HCT116 (cell line): ENCODE results near the gene MGP. TPM values are rescaled to one million over a fixed set of nuclear protein-coding genes. Genes with fewer than 3 reads are reported as not detected.

Experiments
- ATAC-seq: fragments of 200-7000 bp; cut with Tn5 transposase; 2 replicates; pipeline ENCODE4 v1.9.1; 2020; ENCODE audit warnings: mild to moderate bottlenecking, moderate library complexity
- BruUV-seq: library from RNA; stranded (reverse); fragments of 400-500 nt; replicated peaks from 2 replicates; lab custom pipeline; 2021; lab: Mats Ljungman, UMichigan
- CTCF ChIA-PET: fragments of 300-600 bp; sonication (Branson Sonifier 250); formaldehyde crosslinking; loops from one replicate; lab custom pipeline; 2021; ENCODE audit warnings: antibody characterized with exemption; lab: Charles Lee
- POLR2A ChIA-PET: fragments of 300-600, 350-600 bp; sonication (Branson Sonifier 250); formaldehyde crosslinking; loops from one replicate; lab custom pipeline; 2021; ENCODE audit warnings: antibody characterized with exemption; lab: Charles Lee
- RAD21 ChIA-PET, 2 experiments: fragments of 300-600 bp; sonication (Branson Sonifier 250); formaldehyde crosslinking; loops; one replicate each; lab custom pipeline; 2023; ENCODE audit warnings: low total read pairs in 2 of 2; ENCODE audit not compliant: uncharacterized antibody in 2 of 2, unreplicated experiment in 2 of 2, low non-redundant PET in 1 of 2; lab: Charles Lee
- DNase-seq: peaks from one replicate; pipeline ENCODE4 v3.0.0-alpha.2; 2010; ENCODE audit warnings: low read depth, low spot score
- H2AFZ ChIP-seq: fragments of 200-600 bp; shearing (Covaris generic), sonication (generic); 2 replicates; pipeline ENCODE4 v1.6.1; 2017; ENCODE audit warnings: low read depth, mixed run types, mixed read lengths, antibody characterized with exemption, low read length; ENCODE audit not compliant: poor library complexity, severe bottlenecking
- H3K27ac ChIP-seq: 2 replicates; pipeline ENCODE4 v1.5.1; 2012; ENCODE audit warnings: low read depth, low read length
- H3K27me3 ChIP-seq: fragments of 200-600 bp; sonication (generic); 2 replicates; pipeline ENCODE4 v1.6.1; 2016; ENCODE audit warnings: mixed run types, low read length, mixed read lengths; ENCODE audit not compliant: insufficient read depth
- H3K36me3 ChIP-seq, 2 experiments: fragments of 200-500 bp in 1 of 2; fragments of 200-600 bp in 1 of 2; sonication (Bioruptor generic) in 1 of 2; sonication (generic) in 1 of 2; 2 replicates each; pipeline versions ENCODE4 v1.5.1 to v1.6.1; 2014 to 2016; ENCODE audit warnings: low read length in 2 of 2, inconsistent platforms in 1 of 2, mixed read lengths in 1 of 2, mixed run types in 1 of 2; ENCODE audit not compliant: insufficient read depth in 2 of 2, control insufficient read depth in 1 of 2
- H3K4me1 ChIP-seq, 2 experiments: fragments of 200-600 bp in 1 of 2; sonication (generic) in 1 of 2; 2 replicates each; pipeline versions ENCODE4 v1.5.1 to v1.6.1; 2012 to 2017; ENCODE audit warnings: low read length in 2 of 2, inconsistent platforms in 1 of 2, mild to moderate bottlenecking in 1 of 2, mixed read lengths in 1 of 2, mixed run types in 1 of 2, moderate library complexity in 1 of 2; ENCODE audit not compliant: insufficient read depth in 2 of 2, control insufficient read depth in 1 of 2
- H3K4me2 ChIP-seq: fragments of 200-600 bp; sonication (generic); 2 replicates; pipeline ENCODE4 v1.6.1; 2017; ENCODE audit warnings: mixed run types, low read length, mixed read lengths
- H3K4me3 ChIP-seq, 2 experiments: fragments of 200-600 bp in 1 of 2; sonication (generic) in 1 of 2; replicated peaks in 1 of 2; 2 replicates each; pipeline ENCODE4 v1.5.1; 2011 to 2016; ENCODE audit warnings: low read length in 2 of 2, control low read depth in 1 of 2, low read depth in 1 of 2, mild to moderate bottlenecking in 1 of 2, mixed read lengths in 1 of 2, mixed run types in 1 of 2
- H3K79me2 ChIP-seq: fragments of 200-600 bp; sonication (generic); 2 replicates; pipeline ENCODE4 v1.6.1; 2017; ENCODE audit warnings: mild to moderate bottlenecking, mixed run types, low read length, moderate library complexity, mixed read lengths; ENCODE audit not compliant: insufficient read depth
- H3K9ac ChIP-seq: fragments of 200-600 bp; sonication (generic); 2 replicates; pipeline ENCODE4 v1.6.1; 2016; ENCODE audit warnings: low read length, mixed read lengths
- H3K9me2 ChIP-seq: fragments of 200-600 bp; sonication (generic), shearing (Covaris generic); 2 replicates; pipeline ENCODE4 v1.6.1; 2017; ENCODE audit warnings: mixed run types, mild to moderate bottlenecking, moderate library complexity; ENCODE audit not compliant: insufficient read depth
- H3K9me3 ChIP-seq, 2 experiments: fragments of 200-500 bp in 1 of 2; fragments of 200-600 bp in 1 of 2; sonication (Bioruptor generic) in 1 of 2; sonication (generic) in 1 of 2; 2 replicates each; pipeline ENCODE4 v1.6.1; 2014 to 2017; ENCODE audit warnings: low read length in 2 of 2, mixed read lengths in 2 of 2, inconsistent platforms in 1 of 2, low read depth in 1 of 2, mild to moderate bottlenecking in 1 of 2, mixed run types in 1 of 2, moderate library complexity in 1 of 2; ENCODE audit not compliant: control insufficient read depth in 1 of 2, insufficient read depth in 1 of 2
- H4K20me1 ChIP-seq: fragments of 200-600 bp; sonication (generic), shearing (Covaris generic); 2 replicates; pipeline ENCODE4 v1.6.1; 2017; ENCODE audit warnings: mixed run types, mild to moderate bottlenecking, moderate library complexity; ENCODE audit not compliant: insufficient read depth
- ATF3 ChIP-seq: IDR thresholded peaks from 2 replicates; pipeline ENCODE4 v1.6.1; 2012
- CBX3 ChIP-seq: IDR thresholded peaks from 2 replicates; pipeline ENCODE4 v1.6.1; 2012; ENCODE audit warnings: low read depth
- CEBPB ChIP-seq: IDR thresholded peaks from 2 replicates; pipeline ENCODE4 v1.6.1; 2012; ENCODE audit warnings: low read depth
- EGR1 ChIP-seq: IDR thresholded peaks from 2 replicates; pipeline ENCODE4 v1.6.1; 2012; ENCODE audit warnings: low read depth
- ELF1 ChIP-seq: IDR thresholded peaks from 2 replicates; pipeline ENCODE4 v1.6.1; 2012; ENCODE audit warnings: low read depth, borderline replicate concordance
- EZH2 ChIP-seq: fragments of 200-600 bp; sonication (generic); IDR thresholded peaks from 2 replicates; pipeline ENCODE4 v1.6.1; 2017; ENCODE audit warnings: antibody characterized with exemption, mixed run types
- FOSL1 ChIP-seq: IDR thresholded peaks from 2 replicates; pipeline ENCODE4 v1.6.1; 2012; ENCODE audit warnings: low read depth
- JUND ChIP-seq: IDR thresholded peaks from 2 replicates; pipeline ENCODE4 v1.6.1; 2012
- MAX ChIP-seq: IDR thresholded peaks from 2 replicates; pipeline ENCODE4 v1.6.1; 2012
- POLR2A ChIP-seq: IDR thresholded peaks from 2 replicates; pipeline ENCODE4 v1.7.0; 2011; ENCODE audit warnings: borderline replicate concordance; ENCODE audit not compliant: insufficient read depth, insufficient read length; ENCODE audit errors: extremely low read depth
- POLR2AphosphoS5 ChIP-seq: IDR thresholded peaks from 2 replicates; pipeline ENCODE4 v1.6.1; 2011; ENCODE audit warnings: mild to moderate bottlenecking, low read depth, low read length, moderate library complexity
- RAD21 ChIP-seq: IDR thresholded peaks from 2 replicates; pipeline ENCODE4 v1.6.1; 2012; ENCODE audit warnings: low read depth, mild to moderate bottlenecking
- SIN3A ChIP-seq: IDR thresholded peaks from 2 replicates; pipeline ENCODE4 v1.6.1; 2012; ENCODE audit warnings: low read depth
- SP1 ChIP-seq: IDR thresholded peaks from 2 replicates; pipeline ENCODE4 v1.6.1; 2012; ENCODE audit warnings: low read depth
- SRF ChIP-seq: IDR thresholded peaks from 2 replicates; pipeline ENCODE4 v1.6.1; 2012; ENCODE audit warnings: low read depth
- TCF7L2 ChIP-seq: IDR thresholded peaks from 2 replicates; pipeline ENCODE4 v1.7.0; 2011; ENCODE audit warnings: borderline replicate concordance, inconsistent platforms; ENCODE audit not compliant: insufficient read depth, insufficient read length; ENCODE audit errors: extremely low read depth
- YY1 ChIP-seq: IDR thresholded peaks from 2 replicates; pipeline ENCODE4 v1.6.1; 2011; ENCODE audit warnings: low read length, low read depth, moderate library complexity, mild to moderate bottlenecking; ENCODE audit not compliant: insufficient replicate concordance; ENCODE audit errors: extremely low read depth
- ZBTB33 ChIP-seq: IDR thresholded peaks from 2 replicates; pipeline ENCODE4 v1.6.1; 2011; ENCODE audit warnings: mild to moderate bottlenecking, low read length, moderate library complexity; ENCODE audit not compliant: insufficient replicate concordance; ENCODE audit errors: extremely low read depth
- ZFX ChIP-seq: fragments of 450-650 bp; IDR thresholded peaks from 2 replicates; pipeline ENCODE4 v1.6.1; 2017
- intact Hi-C: fragments of 100-400 bp; cut with micrococcal nuclease; formaldehyde crosslinking; loops from 2 replicates; pipeline ENCODE4 v1.10.0; 2022
- total RNA-seq: library from RNA; stranded (reverse); gene quantifications from one replicate; pipeline ENCODE4 v1.2.1, GENCODE V29; 2021; ENCODE audit not compliant: unreplicated experiment

MGP gene
- total RNA-seq, 1 experiment from 2014 or later: 1.3 TPM

GRCh38 chr12:14919455-14919854 is 33.8 kb upstream of the MGP start:
- H3K79me2 ChIP-seq: no peaks in the 10 kb centered on the region
- no peaks in the 10 kb centered on the region for H3K27me3 ChIP-seq
- no peaks in the 10 kb centered on the region for H4K20me1 ChIP-seq
- H3K4me2 ChIP-seq: no peak overlapping the region
- H3K9me2 ChIP-seq: no peaks in the 10 kb centered on the region
- H2AFZ ChIP-seq: no peak overlapping the region
- H3K9ac ChIP-seq: no peak overlapping the region
- DNase-seq (no peak), ATAC-seq (no peak)
- H3K36me3 ChIP-seq: no peaks in the 10 kb centered on the region
- intact Hi-C loops: no loop called here
- CTCF ChIA-PET: no interaction called here
- no TSS peak for BruUV-seq
- POLR2A ChIA-PET: no interaction called here
- H3K9me3 ChIP-seq: no peaks in the 10 kb centered on the region
- RAD21 ChIA-PET: no interaction called here
- H3K4me3 ChIP-seq: no peak overlapping the region
- no peak overlapping the region for H3K27ac ChIP-seq
- no peak for TF ChIP-seq SRF
- TF ChIP-seq SIN3A: no peak
- no peak for TF ChIP-seq SP1
- no peak for TF ChIP-seq FOSL1
- TF ChIP-seq YY1: no peak
- TF ChIP-seq MAX: no peak
- no peaks in the 10 kb centered on the region for H3K4me1 ChIP-seq

GRCh38 chr12:14915736-14916135 is 30.1 kb upstream of the MGP start:
- POLR2A ChIA-PET: interaction anchor here (0.6 kb wide), 1 partner anchor 147 kb away, joined by 3 read pairs; no protein-coding TSS in a partner anchor
- intact Hi-C loops: no loop called here

More at GRCh38 chr12:14915736-14916135, 30.1 kb upstream of the MGP start:
- Histone ChIP-seq H3K79me2 (no peaks in the 10 kb centered on the region), H3K4me2 (no peak overlapping the region), H3K27ac (no peak overlapping the region), H3K36me3 (no peaks in the 10 kb centered on the region), H3K4me1 (peaks cover 0 to 22% of the 10 kb centered on the region in 2 experiments; a peak in 3 of 4 replicates), H2AFZ (no peak overlapping the region), H3K4me3 (no peak overlapping the region), H3K9me2 (no peaks in the 10 kb centered on the region), H3K9me3 (no peaks in the 10 kb centered on the region), H4K20me1 (no peaks in the 10 kb centered on the region), H3K9ac (no peak overlapping the region)
- RAD21 ChIA-PET: interaction anchor here in 1 of 2 experiments (0.6 kb wide), 1 partner anchor 91 kb away, joined by 3 read pairs; no protein-coding TSS in a partner anchor
- DNase-seq (no peak), ATAC-seq (no peak)
- no TSS peak for BruUV-seq
- TF ChIP-seq ELF1 (no peak), JUND (no peak), ZBTB33 (no peak), CEBPB (no peak), RAD21 (no peak), YY1 (no peak), TCF7L2 (no peak), ZFX (no peak), POLR2AphosphoS5 (no peak), CBX3 (no peak), POLR2A (no peak), ATF3 (no peak), FOSL1 (no peak), EZH2 (no peak), EGR1 (no peak)
- TF ChIP-seq, all 23 proteins: peak for 0
- CTCF ChIA-PET: no interaction called here
- H3K27me3 ChIP-seq: no peaks in the 10 kb centered on the region
